Colonic mucosa (tissue), 4 donors: ENCODE results near the gene ZNF587B. TPM values are rescaled to one million over a fixed set of nuclear protein-coding genes. Genes with fewer than 3 reads are reported as not detected.
"Not testable (repeated sequence)": the region's sequence is repeated elsewhere in the genome, so short reads cannot be mapped to it uniquely, and the experiment has no call there.

Source experiments
- DNase-seq: peaks from one replicate; pipeline ENCODE4 v3.0.0-alpha.2; 2020
- H3K27ac ChIP-seq: fragments of 200-600 bp; one replicate; pipeline ENCODE4 v1.8.0; 2021
- H3K27me3 ChIP-seq: fragments of 200-600 bp; one replicate; pipeline ENCODE4 v1.8.0; 2021
- H3K36me3 ChIP-seq: fragments of 200-600 bp; one replicate; pipeline ENCODE4 v1.8.0; 2021
- H3K4me1 ChIP-seq: fragments of 200-600 bp; one replicate; pipeline ENCODE4 v1.8.0; 2021; ENCODE audit warnings: mild to moderate bottlenecking
- H3K4me3 ChIP-seq: fragments of 200-600 bp; one replicate; pipeline ENCODE4 v1.8.0; 2021
- H3K9ac ChIP-seq, 2 donors: one replicate each; pipeline ENCODE4 v1.7.0; 2013; ENCODE audit warnings: control low read depth in 2 of 2, low read depth in 2 of 2, low read length in 2 of 2
- H3K9me3 ChIP-seq: fragments of 200-600 bp; one replicate; pipeline ENCODE4 v1.8.0; 2021
- intact Hi-C: fragments of 100-400 bp; cut with DNase I; formaldehyde crosslinking; loops from one replicate; pipeline ENCODE4 v1.14.1; 2022
- total RNA-seq, 2 donors: library from RNA; stranded (reverse); fragmentation: NEBNext Ultra II Directional in 1 of 2; extraction: Animal tissue kit (Norgen Biotek cat#: 25700) in 1 of 2; gene quantifications; one replicate each; pipeline ENCODE4 v1.2.1, GENCODE V29; 2021
- TF ChIP-seq, protein P1 (sequence below): fragments of 200-600 bp; IDR thresholded peaks from one replicate; pipeline ENCODE4 v1.8.0; 2022; ENCODE audit warnings: antibody characterized with exemption, mild to moderate bottlenecking
- donor health status: healthy.
- donor health status: DM: no; HTN: no; CAD: no.
- donor health status: DM: no; HTN: no; CAD: no.

The ZNF587B gene
- total RNA-seq = 10 to 100 TPM; 12.5 to 22.3 TPM

DNA sequence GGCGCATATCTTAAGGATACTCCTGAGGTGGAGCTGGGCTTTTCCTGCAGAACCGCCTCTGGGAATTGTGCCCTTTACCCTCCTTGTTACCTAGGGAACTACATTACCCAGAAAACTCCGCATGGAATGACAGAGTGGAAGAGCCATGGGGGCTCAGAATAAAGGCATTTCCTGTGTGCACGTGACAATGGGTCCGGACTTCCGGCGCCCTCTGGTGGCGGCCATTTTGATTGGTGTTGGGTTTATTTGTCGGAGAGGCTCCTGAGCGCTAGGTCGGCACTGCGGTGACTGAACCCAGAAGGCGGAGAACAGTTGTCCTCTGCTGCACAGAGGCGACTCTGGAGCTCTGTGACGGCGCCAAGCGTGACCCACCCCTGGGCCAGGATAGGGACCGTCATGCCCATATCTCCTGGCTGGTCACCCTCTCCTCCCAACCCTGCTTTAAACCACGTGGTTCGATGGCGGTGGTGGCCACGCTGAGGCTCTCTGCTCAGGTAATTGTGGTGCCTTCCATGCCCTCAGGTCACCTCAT is at the start of gene ZNF587B:
Gene ZNF587B (plus strand): TSS at position 229 of the 532 bp plus-strand sequence. CDS start 230 bp downstream, at position 459.
- intact Hi-C loops = no loop called here
- H3K9me3 ChIP-seq = no peaks in the 10 kb centered on the region
- no peaks in the 10 kb centered on the region for H3K36me3 ChIP-seq
- H3K9ac ChIP-seq = no peak within 1 kb of the TSS
- H3K4me1 ChIP-seq = no peaks in the 10 kb centered on the region
- H3K27ac ChIP-seq = no peak within 1 kb of the TSS
- H3K27me3 ChIP-seq = no peaks in the 10 kb centered on the region
- H3K4me3 ChIP-seq = peak within 1 kb of the TSS; percentile 19
- TF ChIP-seq, protein P1, sequence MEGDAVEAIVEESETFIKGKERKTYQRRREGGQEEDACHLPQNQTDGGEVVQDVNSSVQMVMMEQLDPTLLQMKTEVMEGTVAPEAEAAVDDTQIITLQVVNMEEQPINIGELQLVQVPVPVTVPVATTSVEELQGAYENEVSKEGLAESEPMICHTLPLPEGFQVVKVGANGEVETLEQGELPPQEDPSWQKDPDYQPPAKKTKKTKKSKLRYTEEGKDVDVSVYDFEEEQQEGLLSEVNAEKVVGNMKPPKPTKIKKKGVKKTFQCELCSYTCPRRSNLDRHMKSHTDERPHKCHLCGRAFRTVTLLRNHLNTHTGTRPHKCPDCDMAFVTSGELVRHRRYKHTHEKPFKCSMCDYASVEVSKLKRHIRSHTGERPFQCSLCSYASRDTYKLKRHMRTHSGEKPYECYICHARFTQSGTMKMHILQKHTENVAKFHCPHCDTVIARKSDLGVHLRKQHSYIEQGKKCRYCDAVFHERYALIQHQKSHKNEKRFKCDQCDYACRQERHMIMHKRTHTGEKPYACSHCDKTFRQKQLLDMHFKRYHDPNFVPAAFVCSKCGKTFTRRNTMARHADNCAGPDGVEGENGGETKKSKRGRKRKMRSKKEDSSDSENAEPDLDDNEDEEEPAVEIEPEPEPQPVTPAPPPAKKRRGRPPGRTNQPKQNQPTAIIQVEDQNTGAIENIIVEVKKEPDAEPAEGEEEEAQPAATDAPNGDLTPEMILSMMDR = peak; percentile 40
- DNase-seq = peak; percentile 63

- Histone ChIP-seq H3K9ac (no peak overlapping the region), H3K36me3 (no peaks in the 10 kb centered on the region), H3K27me3 (no peaks in the 10 kb centered on the region), H3K27ac (no peak overlapping the region), H3K4me3 (no peak overlapping the region), H3K9me3 (no peaks in the 10 kb centered on the region), H3K4me1 (no peaks in the 10 kb centered on the region)
- TF ChIP-seq, protein P1 = no peak
- DNase-seq = no peak
- intact Hi-C loops = no loop called here
These were observed 43.8 kb upstream of the ZNF587B start for GRCh38 chr19:57786286-57786685.

DNA sequence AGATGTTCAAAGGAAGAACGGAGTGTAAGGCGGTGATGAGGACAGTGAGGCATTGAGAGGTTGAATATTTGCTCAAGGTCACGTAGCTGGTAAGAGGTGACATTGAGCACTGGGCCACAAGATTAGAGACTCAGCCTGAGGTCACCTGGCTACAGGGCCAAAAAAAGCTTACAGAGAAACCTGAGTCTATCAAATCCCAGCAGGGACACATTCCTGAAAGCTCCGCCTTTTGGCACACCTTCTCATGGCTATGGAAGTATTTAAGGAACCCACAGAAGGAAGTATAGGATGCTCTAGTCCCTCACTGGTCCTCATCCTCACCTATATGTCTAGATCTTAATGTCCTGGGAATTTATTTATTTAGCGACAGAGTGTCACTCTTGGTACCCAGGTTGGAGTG is 43.2 kb upstream of the ZNF587B start:
- intact Hi-C loops = no loop called here
- H3K4me1 ChIP-seq = no peaks in the 10 kb centered on the region
- TF ChIP-seq, protein P1 = no peak
- H3K4me3 ChIP-seq = no peak overlapping the region
- DNase-seq = no peak
- no peak overlapping the region for H3K9ac ChIP-seq
- H3K27me3 ChIP-seq = no peaks in the 10 kb centered on the region
- no peaks in the 10 kb centered on the region for H3K9me3 ChIP-seq
- no peaks in the 10 kb centered on the region for H3K36me3 ChIP-seq
- H3K27ac ChIP-seq = no peak overlapping the region

DNA sequence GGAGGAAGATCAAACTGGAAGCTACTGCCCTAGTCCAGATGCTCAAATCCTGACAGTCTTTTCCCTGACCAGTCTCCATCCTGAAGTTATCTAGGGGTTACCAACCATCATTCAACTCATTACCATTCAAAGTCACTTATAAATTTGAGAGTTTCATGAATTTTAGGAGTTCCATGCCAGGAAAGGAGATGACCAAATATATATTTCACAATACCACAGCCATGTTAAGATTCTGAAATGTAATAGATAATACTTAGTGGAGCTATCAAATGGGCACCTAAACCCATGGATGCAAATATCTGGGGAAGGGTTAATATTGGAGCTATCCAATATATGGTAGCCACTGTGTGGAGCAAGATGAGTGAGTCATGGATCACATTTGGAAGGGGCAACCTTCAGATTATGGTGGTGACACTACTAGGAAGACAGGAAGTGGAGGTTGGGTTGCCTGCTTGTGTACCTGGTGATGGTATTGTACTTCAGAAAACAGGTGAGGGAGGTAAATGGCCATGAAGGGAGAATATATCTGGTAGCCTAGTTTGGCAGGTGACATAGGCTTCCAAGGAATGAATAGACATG is 41.9 kb upstream of the ZNF587B start:
- H3K4me1 ChIP-seq = no peaks in the 10 kb centered on the region
- TF ChIP-seq, protein P1 = no peak
- no peaks in the 10 kb centered on the region for H3K9me3 ChIP-seq
- no peaks in the 10 kb centered on the region for H3K27me3 ChIP-seq
- no peaks in the 10 kb centered on the region for H3K36me3 ChIP-seq
- no peak overlapping the region for H3K4me3 ChIP-seq
- intact Hi-C loops = no loop called here
- no peak for DNase-seq
- no peak overlapping the region for H3K27ac ChIP-seq
- no peak overlapping the region for H3K9ac ChIP-seq

GRCh38 chr19:57789288-57789687 is 40.8 kb upstream of the ZNF587B start:
- no peaks in the 10 kb centered on the region for H3K27me3 ChIP-seq
- DNase-seq = no peak
- TF ChIP-seq, protein P1 = no peak
- intact Hi-C loops = no loop called here
- no peak overlapping the region for H3K9ac ChIP-seq
- no peaks in the 10 kb centered on the region for H3K36me3 ChIP-seq
- H3K9me3 ChIP-seq = no peaks in the 10 kb centered on the region
- no peaks in the 10 kb centered on the region for H3K4me1 ChIP-seq
- no peak overlapping the region for H3K27ac ChIP-seq
- H3K4me3 ChIP-seq = no peak overlapping the region

DNA sequence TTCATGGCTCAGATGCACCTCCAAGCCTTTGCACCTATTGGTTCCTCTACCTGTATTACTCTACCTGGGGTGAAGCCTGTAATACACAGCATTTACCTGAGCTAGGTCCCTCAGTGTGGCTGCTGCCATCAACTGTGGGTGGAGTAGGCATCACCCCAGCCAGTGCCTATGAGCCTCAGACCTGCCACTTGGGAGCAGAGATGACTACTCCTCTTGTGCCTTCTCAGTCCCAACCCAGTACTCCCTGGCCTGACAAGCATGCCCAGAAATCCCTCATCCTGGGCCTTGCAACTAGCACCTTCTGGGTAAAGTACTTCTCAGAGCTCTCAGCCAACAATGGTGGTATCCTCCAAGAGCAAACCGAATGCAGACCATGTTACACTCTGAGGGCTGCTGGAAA is 33.5 kb upstream of the ZNF587B start:
- intact Hi-C loops, H3K9me3 ChIP-seq, H3K27me3 ChIP-seq, H3K4me3 ChIP-seq, H3K36me3 ChIP-seq, DNase-seq, H3K27ac ChIP-seq, H3K9ac ChIP-seq, H3K4me1 ChIP-seq: not testable (repeated sequence)
